CD4-positive, alpha-beta T cell treated with Interleukin-10 for 1 hour (primary cell): Measurements from ENCODE around the gene TBCA.
A peak's percentile ranks its signal among the peaks of the same experiment; 100 is the strongest.
"Not testable (repeated sequence)": the region's sequence is repeated elsewhere in the genome, so short reads cannot be mapped to it uniquely, and the experiment has no call there.

Source experiments
- DNase-seq: peaks from one replicate; pipeline ENCODE4 v3.0.0-alpha.2; 2020

TBCA gene

GRCh38 chr5:77699569-77699968, 76.6 kb downstream of the TBCA start:
- DNase-seq, result not testable (repeated sequence)

DNA sequence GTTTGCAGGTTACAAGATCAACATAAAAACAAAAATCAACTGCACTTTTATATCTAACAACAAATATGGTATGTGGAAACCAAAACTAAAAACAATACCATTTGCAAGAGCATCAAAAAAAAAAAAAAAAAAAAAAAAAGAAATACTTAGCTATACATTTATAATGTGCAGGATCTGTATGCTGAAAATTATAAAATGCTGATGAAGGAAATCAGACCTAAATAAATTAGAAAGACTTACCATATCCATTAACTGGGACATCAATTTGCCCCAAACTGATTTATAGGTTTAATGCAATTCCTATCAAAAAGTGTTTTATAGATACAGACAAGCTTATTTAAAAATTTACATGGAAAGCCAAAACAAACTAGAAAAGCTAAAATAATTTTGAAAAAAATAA, 77.2 kb downstream of the TBCA start:
- no peak for DNase-seq

- no peak for DNase-seq
Observed at GRCh38 chr5:77697692-77698091, 78.4 kb downstream of the TBCA start.

DNA sequence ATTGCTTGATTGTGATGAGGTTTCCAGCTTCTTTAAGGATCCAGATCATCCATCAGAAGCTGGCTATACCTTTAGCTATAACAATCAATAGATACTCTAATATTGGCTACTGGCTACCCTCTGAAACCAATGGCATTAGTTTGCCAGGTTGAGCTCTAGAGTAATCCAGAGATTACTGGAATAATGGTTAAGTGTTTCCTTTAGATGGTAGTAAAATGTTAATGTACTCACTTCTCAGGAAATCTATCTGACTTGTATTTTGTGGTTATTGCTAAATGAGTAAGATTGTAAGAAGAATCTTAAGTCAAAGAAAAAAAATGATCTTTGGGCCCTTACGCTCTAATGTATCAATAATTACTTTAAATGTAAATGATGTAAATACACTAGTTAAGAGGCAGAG, 80.0 kb downstream of the TBCA start:
- no peak for DNase-seq

- DNase-seq, result no peak
Observed at GRCh38 chr5:77693913-77694312, 82.2 kb downstream of the TBCA start.

GRCh38 chr5:77683171-77683732, 92.9 kb downstream of the TBCA start:
- no peak for DNase-seq

DNA sequence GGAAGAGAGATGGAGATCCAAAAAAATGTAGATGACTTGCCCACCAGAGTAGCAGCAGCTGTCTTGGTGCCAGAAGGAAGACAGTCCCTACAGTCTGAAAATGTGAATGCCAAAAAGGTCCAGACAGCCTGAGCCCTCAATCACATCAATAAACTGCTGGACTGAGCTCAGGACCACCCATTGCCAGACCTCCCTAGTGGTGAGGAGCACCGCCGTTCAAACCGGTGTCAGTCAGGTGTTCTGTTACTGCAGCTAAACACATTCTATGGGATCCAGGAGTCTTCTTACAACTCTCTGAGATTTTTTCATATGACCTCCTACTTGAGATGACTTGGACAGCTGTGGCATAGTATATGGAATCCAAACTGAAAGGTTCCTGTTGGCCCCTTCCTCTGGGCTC, 105.6 kb downstream of the TBCA start:
- DNase-seq, result no peak

DNA sequence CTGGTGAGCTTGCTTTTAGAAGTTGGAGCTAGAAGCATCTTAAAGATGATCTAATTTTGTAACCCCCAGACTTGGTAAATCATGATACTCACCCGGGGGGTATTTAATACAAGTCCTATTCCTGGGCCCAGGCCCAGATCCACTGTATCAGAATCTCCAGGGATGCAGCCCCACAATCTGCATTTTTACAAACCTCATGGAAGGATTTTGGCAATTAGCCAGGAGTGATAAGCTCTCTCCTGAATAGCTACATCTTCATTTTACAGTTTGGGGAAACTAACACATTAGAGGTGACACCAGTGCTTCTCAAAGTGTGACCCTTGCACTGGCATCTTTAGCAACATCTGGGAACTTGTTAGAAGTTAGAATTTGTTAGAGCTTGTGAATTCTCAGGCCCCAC, 106.5 kb downstream of the TBCA start:
- no peak for DNase-seq

DNA sequence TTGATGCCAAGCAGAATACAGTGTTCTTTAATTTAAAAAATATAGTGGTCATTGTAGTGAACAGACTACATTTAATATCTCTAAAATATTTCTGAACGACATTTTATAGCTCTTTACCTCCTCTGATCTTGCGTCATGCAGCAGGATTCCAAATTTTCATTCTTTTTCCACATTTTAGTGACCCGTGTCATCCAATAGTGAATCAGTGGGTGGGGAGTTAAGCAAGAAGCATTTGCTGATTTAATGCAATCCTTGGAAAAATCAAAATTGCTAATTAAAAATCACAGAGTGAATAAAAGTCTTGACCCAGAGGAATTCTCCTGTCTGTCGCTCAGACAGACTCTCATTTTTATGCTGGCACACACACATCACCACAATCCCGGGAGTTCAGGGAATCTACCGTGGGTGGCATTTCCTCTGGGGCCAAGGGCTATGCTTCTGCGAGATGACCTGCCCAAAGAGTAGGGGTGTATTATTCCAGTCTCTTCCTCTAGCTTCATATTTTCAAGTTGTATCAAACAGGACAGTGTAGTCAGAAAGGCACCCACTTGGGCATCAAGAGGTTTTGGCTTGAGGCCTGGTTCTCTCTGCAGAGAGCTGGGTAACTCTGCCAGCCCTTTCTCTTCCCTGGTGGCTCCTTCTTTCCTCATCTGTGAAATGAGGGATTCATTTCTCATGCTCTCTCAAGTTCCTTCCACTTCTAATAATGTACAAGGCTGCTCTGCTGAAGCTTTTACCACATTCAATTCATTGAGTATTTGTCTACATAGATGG, 112.9 kb downstream of the TBCA start:
- no peak for DNase-seq

- no peak for DNase-seq
Observed at GRCh38 chr5:77662635-77663034, 113.5 kb downstream of the TBCA start.

- no peak for DNase-seq
Observed at GRCh38 chr5:77658662-77659061, 117.5 kb downstream of the TBCA start.

DNA sequence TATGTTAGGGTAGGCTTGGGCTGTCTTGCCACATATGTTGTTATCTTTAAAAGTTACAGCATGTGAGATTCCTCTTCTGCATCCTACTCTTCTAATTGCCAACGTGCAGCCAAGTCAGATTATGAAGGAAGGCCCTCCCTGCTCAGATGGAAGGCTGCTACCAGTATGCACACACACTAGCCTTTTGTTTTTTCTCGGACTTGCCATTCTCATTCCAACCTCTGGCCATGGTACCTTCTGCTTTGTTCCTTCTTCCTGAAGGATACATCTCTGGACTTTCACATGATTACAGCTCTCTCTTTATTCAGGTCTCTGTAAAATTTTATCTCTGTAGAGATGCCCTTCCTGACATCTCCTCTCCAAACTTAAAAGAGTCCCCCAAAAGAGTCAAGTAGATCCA, 124.8 kb downstream of the TBCA start:
- no peak for DNase-seq

DNA sequence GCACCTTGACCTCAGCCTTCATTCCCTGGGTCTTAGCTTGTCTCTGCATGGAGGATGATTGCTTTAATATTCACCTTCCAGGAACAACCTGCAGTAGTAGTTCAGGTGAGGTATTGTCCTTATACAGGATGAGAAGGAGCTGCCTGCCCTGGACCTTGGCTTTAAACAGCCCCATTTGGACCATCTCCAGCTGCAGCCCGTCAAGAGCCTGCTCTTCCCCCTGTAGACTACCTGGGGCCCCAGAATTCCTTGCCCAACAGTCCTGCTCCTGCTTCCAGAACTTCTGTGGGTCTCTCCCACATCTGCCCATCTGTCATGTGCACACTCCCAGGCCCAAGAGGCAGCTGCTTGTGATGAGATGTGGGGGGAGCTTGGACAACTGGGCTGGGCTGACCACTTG, 125.5 kb downstream of the TBCA start:
- no peak for DNase-seq

GRCh38 chr5:77649776-77650175, 126.4 kb downstream of the TBCA start:
- DNase-seq, result no peak

GRCh38 chr5:77645995-77646639, 130.0 kb downstream of the TBCA start:
- DNase-seq, result no peak

- DNase-seq, result peak; percentile 31
Observed at GRCh38 chr5:77645158-77645994, 130.8 kb downstream of the TBCA start.

GRCh38 chr5:77644371-77645157, 131.6 kb downstream of the TBCA start:
- DNase-seq, result no peak

GRCh38 chr5:77643654-77644370, 132.3 kb downstream of the TBCA start:
- no peak for DNase-seq

DNA sequence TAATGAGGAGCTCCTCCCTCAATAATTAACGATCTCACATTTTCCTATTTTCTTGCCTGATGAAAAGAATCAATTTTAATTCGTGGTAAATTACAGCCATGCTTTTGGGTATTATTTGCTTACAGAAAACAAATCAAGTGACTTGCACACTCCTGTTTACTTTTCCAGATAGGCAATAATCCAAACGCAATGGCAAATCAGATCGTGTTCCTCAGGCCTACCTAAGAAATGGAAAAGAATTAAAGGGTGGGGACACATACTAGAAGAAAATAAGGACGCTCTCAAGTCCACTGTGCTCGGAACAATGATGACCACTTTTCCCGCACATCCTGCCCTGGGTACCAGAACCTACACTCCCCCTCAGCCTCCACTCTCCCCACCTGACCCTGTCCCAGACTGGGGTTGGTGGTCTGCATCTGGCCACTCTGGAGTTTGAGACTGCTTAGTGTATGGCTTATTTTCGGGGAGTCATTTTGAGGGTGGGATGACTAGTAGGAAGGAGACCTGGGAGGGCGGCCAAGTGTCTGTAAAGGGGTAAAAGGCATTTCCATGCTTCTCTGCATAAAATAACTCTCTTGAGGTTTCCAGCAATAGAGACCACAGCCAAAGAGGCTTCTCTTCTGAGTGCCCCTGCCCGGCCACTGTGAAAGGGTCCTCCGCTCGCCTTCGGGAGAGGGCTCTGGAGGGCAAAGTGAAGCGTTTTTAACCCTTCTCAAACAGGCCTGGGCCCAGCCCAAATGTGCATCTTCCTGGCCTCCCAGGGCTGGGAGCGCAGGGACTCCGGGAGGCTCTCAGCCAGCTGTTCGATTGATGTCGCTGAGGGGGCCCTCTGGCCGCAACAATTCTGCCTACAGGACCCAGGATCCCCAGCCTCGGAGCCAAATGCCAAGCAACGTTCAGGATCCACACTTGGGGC, 133.1 kb downstream of the TBCA start:
- DNase-seq, result no peak

GRCh38 chr5:77641963-77642737, 134.0 kb downstream of the TBCA start:
- no peak for DNase-seq
